Iris pigment epithelial cell (primary cell): ENCODE measurements around the gene SLC8A2.
"Not testable (repeated sequence)": the region's sequence is repeated elsewhere in the genome, so short reads cannot be mapped to it uniquely, and the experiment has no call there.

Experiments used
- DNase-seq: peaks from one replicate; pipeline ENCODE4 v3.0.0-alpha.2; 2011; ENCODE audit warnings: low read depth

The SLC8A2 gene

DNA sequence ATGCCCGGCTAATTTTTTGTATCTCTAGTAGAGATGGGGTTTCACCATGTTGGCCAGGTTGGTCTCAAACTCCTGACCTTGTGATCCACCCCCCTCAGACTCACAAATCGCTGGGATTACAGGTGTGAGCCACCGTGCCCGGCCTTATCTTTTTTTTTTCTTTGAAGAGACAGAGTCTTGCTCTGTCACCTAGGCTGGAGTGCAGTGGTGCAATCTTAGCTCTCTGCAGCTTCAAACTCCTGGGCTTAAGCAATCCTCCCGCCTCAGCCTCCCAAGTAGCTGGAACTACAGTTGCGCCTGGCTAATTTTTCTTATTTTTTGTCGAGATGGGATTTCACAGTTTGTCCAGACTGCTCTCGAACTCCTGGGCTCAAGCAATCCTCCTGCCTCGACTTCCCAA is 60.0 kb downstream of the SLC8A2 start:
- DNase-seq, result not testable (repeated sequence)

DNA sequence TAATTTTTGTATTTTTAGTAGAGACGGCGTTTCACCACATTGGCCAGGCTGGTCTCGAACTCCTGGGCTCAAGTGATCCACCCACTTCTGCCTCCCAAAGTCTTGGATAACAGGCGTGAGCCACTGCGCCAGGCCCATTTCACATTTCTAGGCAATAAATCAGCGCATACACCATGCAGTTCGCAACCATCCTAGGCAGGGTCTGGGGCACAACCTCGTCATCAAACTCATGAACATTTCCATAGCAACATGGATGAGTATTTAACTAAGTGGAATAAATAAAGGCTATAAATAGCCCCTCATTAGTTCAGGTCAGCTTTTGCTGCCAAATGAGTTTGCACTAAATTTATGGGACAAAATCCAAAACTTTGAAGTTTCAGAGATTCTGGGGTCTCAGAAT is 60.6 kb downstream of the SLC8A2 start:
- DNase-seq, result no peak

DNA sequence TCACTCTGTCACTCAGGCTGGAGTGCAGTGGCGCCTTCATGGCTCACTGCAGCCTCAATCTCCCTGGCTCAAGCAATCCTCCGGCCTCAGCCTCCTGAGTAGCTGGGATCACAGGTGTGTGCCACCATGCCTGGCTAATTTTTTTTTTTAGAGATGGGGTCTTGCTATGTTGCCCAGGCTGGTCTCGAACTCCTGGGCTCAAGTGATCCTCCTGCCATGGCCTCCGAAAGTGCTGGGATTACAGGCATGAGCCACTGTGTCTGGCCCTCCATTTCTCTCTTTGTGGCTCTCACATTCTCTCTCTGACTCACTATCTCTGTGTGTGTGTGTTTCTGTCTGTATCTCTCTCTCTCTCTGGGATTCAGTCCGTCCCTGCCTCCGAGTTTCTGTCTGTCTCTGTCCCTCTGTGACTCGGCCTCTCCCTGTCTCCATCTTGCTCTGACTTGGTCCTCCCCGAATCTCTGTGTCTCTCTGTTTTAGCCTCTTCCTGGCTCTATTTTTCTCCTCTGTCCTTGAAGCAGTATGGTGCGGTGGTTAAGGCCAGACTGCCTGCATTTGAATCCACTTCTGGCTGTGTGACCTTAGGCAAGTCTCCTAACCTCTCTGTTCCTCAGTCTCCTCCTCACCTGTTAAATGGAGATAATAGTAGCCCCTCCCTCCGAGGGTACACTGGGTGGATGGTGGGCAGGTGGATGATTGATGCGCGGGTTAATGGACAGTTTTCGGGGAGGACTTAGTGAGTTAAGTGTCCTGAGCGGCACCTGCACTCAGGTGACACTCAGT is 63.3 kb downstream of the SLC8A2 start:
- DNase-seq, result no peak

DNA sequence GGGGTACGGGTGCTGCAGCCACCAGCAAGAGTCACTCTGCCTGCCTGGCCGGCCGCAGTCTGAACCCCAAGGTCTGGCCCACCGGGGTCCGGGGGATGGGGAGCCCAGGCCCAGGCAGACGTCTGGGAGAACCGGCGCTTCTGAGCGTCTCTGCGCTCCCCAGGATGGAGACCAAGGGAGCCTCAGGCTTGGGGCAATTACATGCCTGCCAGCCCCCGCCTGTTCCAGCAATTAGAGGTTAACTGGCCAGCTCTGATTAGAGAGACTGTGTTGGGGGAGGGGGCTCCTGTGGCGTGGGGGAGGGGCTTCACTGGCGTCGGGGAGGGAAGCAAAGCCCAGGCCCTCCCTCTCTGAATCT is 64.3 kb downstream of the SLC8A2 start:
- DNase-seq, result no peak

DNA sequence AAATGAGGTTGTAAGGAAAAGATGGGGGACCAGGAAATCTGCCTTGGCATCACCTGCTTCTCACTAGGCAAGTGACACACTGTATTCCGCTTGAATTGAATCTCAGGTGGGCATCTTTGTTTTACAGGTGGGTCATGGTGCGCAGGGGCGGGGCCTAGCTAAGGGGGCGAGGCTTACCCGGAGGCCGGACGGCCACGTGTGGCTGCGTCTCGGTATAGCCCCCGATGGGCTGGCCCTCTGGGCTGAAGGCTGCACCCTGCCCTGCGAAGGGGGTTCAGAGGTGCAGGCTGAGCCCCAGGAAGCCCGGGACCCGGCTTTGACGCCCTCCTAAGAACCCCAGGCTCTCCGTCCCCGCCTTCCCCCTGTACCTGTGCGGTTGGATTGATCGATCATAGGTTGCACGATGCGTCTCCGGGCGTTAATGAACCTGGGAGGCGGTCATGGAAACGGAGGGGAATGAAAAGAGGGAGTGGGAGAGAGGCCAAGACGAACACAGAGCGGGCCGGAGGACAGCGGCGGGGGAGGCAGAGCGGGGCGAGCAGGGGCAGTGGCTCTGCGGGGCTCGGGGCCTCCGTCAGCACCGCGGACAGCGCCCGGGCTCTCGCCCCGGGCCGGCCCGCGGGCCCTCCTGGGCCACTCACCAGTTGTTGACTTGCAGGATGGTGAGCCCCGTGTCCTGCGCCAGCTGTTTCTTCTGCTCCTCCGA is 64.8 kb downstream of the SLC8A2 start:
- DNase-seq, result no peak

DNA sequence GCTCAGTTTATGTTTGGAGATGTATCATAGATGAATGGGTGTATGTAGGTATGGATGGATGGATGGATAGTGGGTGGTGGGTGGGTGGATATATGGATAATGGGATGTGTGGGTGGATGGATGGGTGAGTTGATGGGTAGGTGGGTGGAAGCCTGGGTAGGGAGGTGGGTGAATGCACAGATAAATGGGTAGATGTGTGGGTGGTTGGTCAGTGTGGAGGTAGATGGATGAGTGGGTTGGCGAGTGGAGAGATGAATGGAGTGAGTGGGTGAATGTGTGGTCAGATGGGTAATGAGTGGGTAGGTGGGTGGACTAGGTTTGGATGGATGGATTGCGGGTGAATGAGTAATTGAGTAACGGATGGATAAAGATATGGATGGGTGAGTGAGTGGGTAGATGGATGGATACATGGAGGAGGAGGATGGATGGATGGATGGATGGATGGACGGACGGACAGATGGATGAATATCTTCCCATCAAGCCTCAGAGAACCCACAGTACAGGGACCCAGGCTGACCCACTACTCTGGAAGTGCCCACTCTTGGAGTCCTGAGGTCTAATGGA is 65.8 kb downstream of the SLC8A2 start:
- DNase-seq, result no peak

DNA sequence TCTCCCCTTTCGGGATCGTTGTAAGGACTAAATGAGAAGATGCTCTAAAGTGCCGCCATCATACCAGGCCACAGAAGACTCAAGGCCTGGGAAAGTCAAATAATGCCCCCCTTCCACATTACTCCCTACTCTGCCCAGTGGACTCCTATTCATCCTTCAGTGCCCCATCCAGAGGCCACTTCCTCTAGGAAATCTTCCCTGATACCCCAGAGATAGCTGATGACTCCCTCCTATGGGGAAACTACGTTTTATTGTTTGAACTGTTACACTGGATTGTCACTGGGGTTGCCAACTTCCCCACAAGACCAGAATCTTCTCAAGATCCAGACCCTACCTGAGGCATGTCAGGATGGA is 66.5 kb downstream of the SLC8A2 start:
- no peak for DNase-seq

DNA sequence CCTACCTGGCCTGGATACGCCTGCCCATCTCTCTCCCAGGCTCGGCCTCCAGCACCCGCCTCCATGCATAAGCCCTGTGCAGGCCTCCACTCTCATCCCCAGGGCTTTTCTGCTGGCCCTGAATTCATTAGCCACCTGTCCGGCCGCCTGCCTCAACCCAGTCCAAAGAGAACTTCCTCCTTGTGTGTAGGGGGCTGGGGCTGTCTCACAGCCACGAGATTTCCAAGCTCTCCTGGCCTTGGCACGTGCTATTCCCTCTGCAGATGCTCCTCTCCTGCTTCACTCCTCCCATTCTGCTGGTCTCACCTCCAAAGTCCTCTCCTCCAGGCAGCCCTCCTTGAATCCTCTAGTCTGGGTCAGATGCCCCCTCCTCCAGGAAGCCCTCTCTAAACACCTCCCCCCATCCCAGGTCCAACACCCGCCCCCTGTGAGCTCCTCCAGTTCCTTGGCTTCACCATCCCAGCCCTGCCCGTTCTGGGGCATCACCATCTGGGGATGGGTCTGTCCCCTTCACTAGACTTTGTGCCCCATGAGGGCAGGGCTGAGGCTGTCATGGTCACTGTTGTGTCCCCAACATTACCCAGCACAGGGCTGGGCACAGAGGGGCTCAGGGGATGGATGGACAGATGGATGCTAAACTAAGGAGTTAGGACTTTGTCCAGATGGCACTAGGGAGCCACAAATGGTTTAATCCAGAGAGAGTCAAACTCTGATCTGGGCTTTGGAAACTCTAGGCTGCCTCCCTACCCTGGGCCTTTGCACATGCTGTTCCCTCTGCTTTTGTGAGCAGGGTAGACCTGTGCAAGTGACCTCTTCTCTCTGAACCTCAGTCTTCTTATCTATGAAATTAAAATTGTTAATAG is 67.1 kb downstream of the SLC8A2 start:
- no peak for DNase-seq

DNA sequence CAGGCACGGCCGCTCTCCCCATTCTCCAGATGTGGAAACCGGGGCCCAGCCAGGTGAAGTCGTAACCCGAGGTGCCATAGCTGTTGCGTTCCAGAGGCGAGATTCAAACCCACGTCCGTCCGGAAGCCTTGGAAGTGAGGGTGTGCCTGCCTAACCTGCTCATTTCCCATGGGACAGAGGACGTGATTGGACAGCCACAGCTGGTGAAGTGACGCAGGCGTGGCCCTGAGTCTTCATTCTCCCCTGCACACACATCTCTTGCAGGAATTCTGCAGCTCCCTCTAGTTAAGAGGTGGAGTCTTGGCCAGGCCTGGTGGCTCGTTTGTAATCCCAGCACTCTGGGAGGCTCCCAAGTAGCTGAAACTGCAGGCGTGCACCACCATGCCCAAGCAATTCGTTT is 69.2 kb downstream of the SLC8A2 start:
- no peak for DNase-seq

DNA sequence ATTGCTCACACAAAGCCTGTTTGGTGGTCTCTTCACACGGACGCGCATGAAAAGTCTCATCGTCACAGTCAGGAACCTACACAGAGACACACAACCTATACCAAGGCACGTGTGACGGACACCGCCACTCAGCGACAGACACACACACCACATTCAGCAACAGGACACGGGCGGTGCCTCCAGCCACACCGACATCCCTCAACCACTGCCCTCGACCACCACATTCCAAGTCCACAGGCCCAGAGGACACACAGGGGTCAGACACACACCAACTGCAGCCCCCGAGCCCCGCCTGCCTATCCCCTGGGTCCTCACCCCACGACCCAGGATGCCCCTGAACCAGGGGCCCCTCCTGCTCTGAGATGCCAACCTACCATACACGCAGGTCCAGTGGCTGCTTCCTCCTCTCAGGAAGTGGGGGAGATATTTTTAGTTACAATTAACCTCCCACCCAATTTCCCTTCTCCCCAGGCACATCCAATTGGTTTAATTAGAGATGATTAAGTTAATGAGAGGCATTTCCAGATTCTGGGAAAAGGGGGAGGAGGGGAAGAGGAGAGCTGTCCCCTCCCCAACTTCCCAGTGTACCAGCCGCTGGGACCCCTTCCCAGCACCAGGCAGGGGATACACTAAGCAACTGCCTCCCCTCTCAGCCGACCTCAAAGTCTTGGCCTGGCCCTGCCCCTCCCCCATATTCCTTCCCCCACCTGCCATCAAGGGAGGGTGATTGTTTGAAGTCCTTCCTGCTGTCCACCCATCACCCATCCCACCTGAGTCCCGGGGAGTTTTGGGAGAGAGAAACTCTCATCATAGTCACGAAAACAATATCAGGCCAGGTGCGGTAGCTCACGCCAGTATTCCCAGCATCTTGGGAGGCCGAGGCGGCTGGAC is 72.7 kb downstream of the SLC8A2 start:
- no peak for DNase-seq

DNA sequence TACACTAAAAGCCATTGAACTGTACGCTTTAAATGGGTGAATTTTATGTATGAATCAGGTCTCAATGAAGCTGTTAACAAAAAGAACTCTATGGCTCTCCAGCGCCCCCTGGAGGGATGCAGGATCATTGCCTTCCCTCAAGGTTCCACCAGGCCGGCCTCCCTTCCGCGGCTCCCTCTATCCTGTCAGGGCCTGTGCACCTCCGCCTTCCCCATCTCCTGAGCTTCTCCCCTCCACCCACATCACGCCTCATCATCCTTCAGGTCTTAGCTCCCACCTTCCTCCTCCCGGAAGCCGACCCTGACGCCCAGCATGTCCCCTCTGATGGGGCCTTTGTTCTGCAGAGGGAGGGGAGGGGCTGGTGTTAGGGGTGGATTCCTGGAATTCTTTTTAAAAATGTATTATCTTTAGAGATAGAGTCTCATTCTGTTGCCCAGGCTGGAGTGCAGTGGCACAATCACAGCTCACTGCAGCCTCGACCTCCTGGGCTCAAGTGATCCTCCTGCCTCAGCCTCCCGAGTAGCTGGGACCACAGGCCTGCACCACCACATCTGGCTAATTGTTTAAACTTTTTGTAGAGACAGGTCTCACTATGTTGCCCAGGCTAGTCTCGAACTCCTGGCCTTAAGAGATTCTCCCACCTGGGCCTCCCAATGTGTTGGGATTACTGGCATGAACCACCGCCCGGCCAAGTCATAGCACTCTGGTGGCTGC is 80.0 kb downstream of the SLC8A2 start:
- DNase-seq, result peak; percentile 58

DNA sequence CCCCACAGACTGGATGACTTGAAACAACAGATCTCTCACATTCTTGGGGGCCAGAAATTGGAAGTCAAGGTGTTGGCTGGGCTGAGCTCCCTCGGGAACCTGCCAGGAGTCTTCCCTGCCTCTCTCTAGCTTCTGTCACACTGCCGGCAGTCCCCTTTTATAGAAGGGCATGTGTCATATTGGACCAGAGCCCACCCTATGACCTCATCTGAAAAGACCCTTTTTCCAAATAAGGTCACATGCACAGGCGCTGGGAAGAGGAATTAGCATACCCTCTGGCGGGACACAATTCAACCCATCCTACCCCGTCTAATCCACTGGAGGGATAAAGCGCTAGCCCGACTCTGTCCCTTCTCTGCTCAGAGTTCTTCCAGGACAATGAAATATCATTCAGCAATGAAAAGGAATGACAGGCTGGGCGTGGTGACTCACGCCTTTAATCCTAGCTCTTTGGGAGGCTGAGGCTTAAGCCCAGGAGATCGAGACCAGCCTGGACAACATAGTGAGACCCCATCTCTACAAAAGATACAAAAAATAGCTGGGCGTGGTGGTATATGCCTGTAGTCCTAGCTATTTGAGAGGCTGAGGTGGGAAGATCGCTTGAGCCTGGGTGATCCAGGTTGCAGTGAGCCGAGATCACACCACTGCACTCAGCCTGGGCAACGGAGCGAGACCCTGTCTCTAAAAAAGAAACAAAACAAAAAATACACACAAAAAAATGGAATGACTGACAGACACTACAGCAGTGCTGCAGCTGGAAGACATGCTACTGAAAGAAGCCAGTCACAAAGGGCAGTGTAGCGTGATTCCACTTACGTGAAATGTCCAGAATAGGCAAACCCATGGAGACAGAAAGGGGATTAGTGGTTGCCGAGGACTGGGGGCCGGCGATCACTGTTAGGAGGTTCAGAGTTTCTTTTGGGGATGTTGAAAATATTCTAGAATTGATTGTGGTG is 80.9 kb downstream of the SLC8A2 start:
- no peak for DNase-seq

DNA sequence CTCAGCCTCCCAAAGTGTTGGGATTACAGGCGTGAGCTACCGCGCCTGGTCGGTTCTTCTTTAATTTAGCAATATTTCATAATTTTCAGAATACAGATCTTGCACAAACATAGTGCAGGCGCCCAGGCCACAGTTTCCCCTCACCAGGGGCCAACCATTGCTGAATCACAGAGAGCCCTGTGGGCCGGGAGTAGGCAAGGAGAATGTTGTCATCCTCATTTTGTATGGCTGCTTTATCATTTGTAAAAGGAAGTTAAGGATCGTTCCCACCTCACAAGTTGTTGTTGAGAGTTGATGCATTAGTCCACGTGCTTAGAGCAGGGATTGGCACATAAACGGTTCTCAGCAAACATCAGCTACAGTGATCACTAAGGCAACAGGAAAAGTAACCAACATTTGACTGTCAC is 82.5 kb downstream of the SLC8A2 start:
- DNase-seq, result no peak

DNA sequence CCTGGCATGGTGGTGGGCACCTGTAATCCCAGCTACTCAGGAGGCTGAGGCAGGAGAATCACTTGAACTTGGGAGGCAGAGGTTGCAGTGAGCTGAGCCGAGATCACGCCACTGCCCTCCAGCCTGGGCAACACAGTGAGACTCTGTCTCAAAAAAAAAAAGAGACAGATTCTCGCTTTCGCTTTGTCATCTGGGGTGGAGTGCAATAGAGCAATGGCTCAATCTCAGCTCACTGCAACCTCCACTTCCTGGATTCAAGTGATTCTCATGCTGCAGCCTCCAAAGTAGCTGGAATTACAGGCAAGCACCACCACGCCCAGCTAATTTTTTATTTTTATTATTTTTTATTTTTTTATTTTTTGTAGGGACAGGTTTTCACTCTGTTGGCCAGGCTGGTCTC is 83.0 kb downstream of the SLC8A2 start:
- DNase-seq, result not testable (repeated sequence)

DNA sequence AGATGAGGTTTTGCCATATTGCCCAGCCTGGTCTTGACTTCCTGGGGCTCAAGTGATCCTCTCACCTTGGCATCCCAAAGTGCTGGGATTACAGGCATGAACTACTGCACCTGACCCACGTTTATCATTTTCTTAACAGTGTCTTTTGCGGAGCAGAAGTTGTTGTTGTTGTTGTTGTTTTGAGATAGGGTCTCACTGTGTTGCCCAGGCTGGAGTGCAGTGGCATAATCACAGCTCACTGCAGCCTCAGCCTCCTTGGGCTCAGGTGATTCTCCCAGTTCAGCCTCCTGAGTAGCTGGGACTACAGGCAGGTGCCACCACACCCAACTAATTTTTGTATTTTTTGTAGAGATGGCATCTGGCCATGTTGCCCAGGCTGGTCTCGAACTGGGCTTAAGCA is 84.1 kb downstream of the SLC8A2 start:
- not testable (repeated sequence) for DNase-seq

DNA sequence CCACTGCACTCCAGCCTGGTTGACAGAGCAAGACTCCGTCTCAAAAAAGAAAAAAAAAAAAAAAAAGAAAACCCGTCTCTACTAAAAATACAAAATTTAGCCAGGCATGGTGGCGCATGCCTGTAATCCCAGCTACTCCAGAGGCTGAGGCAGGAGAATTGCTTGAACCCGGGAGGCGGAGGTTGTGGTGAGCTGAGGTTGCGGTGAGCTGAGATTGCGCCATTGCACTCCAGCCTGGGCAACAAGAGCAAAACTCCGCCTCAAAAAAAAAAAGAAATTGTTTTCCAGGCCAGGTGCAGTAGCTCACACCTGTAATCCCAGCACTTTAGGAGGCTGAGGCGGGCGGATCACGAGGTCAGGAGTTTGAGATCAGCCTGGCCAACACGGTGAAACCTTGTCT is 85.1 kb downstream of the SLC8A2 start:
- not testable (repeated sequence) for DNase-seq

DNA sequence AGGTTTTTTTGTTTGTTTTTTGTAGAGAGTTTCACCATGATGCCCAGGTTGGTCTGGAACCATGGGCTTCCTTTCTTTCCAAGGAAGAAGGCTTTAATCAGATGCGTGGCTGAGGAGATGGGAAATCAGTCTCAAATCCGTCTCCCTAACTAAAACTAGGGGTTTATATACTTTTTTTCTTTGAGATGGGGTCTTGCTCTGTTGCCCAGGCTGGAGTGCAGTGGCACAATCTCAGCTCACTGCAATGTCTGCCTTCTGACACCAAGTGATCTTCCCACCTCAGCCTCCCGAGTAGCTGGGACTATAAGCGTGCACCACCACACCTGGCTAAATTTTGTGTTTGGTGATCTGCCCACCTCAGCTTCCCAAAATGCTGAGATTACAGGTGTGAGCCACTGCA is 87.2 kb downstream of the SLC8A2 start:
- not testable (repeated sequence) for DNase-seq

DNA sequence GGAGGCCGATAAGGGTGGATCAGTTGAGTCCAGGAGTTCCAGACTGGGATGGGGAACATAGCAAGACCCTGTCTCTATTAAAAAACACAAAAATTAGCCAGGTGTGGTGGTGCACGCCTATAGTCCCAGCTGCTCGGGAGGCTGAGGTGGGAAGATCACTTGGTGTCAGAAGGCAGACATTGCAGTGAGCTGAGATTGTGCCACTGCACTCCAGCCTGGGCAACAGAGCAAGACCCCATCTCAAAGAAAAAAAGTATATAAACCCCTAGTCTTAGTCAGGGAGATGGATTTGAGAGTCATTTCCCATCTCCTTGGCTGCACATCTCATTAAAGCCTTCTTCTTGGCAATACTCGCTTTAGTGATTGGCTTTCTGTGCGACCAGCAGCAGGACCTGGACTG is 87.8 kb downstream of the SLC8A2 start:
- DNase-seq, result not testable (repeated sequence)

DNA sequence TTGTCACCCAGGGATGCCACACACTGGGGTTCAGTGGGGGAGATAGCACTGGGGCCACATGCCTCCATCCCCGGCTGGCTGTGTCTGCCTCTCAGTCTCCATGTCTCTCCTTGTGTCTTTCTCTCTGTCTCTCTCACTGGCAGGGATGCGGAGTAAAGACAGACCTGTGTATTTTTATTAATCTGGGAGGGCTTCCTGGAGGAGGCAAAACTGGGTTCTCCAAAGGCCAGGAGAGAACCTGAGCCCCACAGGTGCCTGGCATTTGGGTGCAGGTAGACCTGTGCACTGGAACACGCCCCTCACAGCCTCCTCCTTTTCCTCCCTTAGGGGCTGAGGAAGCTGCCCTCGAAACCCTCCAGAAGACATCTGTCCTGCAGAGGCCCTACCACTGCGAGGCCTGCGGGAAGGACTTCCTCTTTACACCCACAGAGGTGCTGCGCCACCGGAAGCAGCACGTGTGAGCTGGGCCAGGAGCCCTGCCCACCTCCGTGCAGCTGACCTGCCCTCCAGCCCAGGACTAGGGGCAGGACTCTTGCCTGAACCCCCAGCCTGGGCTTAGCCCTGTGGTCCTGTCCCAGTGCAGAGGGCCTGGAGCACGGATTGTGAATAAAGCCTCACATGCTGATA is 89.9 kb downstream of the SLC8A2 start:
- DNase-seq, result no peak
